ENCODE measurements around the gene HAT1.

Gene HAT1

DNA sequence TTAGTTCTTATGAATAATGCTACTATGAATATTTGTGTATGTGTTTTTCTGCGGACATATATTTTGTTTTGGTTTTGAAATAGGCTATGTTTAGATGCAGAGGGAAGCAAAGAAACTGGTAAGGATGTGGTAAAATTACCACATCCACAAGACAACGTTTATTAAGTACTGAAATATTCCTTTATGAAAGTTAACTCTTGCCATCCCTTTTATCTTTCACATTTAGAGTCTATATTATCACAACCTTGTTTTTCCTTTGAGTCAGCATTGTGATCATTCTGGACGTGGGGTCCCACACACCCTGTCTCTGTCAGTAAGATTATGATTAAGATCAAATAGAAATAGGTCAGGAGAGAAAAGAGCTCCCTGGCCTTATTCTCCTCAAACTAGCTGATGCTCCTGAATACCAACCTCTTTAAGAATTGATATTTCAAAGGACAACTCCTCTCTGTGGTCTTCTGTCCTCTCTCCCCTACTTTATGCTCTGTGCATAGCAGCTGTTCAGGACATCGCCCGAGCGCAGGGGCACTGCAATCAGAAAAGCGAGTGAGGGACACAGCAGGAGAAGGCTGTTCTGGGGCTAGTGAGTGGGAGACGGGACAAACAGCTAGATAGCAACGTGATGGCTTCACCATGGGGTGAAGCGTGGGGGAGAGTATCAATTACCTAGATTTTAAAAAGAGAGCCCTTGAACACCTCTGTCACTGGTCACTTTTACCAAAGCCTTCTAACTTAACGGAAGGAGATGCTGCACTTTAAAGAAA lies 89.7 kb downstream of the HAT1 start:
- TF ChIP-seq POLR2A (IDR thresholded peaks at IDR 0.05; ENCODE audit: low read length) (no peak), GATA1 (IDR thresholded peaks at IDR 0.05; ENCODE audit: low read depth, low read length) (no peak)
- no peak for DNase-seq

GRCh38 chr2:172012677-172013391 lies 90.6 kb downstream of the HAT1 start:
- no peak for TF ChIP-seq POLR2A (IDR thresholded peaks at IDR 0.05; ENCODE audit: low read length)
- TF ChIP-seq GATA1 (IDR thresholded peaks at IDR 0.05; ENCODE audit: low read depth, low read length), result no peak

GRCh38 chr2:172013396-172013795 lies 91.1 kb downstream of the HAT1 start:
- TF ChIP-seq GATA1 (IDR thresholded peaks at IDR 0.05; ENCODE audit: low read depth, low read length) (no peak), POLR2A (IDR thresholded peaks at IDR 0.05; ENCODE audit: low read length) (no peak)
- DNase-seq, result no peak

More at GRCh38 chr2:172012677-172013391, 90.6 kb downstream of the HAT1 start:
- no peak for DNase-seq

DNA sequence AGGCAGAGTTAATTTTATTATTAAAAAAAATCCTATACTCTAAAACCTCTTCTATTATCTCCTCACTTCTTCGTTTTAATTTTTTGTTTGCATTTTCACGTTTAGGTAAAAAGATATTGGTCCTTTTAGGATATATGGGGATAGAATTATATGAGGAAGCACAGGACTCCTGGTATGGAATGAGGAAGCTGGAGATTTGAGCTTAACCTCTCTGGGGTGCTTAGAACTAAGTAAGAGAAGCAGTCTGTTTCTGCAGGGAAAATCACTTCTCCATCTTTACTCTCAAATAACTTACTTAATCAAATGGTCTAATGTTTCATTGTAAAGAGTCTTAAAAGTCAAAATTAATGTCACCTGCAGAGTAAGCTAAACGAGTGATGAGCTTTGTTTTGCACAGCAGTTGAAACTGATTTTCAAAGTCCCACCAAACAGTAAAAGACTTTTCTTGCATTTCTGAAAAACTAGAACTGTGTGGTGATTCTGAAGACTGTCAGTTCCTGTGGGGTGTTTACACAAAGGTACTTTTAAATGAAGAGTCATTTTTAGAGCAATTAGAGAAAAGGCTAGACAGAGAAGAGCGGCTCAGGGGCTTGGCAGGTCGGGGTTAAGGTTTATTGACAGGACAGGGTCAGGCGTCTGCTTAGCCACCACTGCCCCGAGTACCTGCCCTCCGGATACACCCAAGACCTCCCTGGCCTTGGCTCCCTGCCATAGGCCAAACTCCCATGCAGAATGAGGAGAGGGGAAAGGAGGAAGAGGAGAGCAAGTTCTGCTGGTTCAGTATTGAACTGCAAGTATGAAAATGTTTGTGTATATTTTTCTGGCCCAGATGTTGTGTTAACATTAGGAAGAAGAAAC lies 99.0 kb downstream of the HAT1 start:
- DNase-seq, result no peak
- TF ChIP-seq GATA1 (IDR thresholded peaks at IDR 0.05; ENCODE audit: low read depth, low read length) (no peak), POLR2A (IDR thresholded peaks at IDR 0.05; ENCODE audit: low read length) (no peak)

- TF ChIP-seq GATA1 (IDR thresholded peaks at IDR 0.05; ENCODE audit: low read depth, low read length), result no peak
- TF ChIP-seq POLR2A (IDR thresholded peaks at IDR 0.05; ENCODE audit: low read length), result no peak
- DNase-seq, result no peak
Observed at GRCh38 chr2:172021955-172022354, 99.7 kb downstream of the HAT1 start.

DNA sequence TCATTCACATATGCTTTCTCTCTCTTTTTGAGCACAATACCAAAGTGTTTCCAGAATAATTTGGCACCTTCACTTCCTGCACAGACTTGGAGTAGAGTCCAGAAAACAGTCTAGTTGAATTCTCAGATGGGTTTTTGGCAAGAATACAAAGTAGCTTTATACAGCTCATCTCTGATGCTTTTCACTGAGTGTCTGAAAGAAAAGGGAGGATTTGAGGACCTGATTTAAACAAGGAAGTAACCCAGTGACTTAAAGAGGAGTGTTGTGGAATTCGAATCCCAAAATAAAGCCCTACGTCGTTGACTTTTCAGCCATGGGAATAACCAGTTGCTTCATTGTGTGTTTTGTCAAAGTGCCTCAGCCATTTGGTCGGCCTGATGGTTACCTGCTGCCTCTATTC lies 109.3 kb downstream of the HAT1 start:
- no peak for TF ChIP-seq GATA1 (IDR thresholded peaks at IDR 0.05; ENCODE audit: low read depth, low read length)
- no peak for TF ChIP-seq POLR2A (IDR thresholded peaks at IDR 0.05; ENCODE audit: low read length)
- DNase-seq, result no peak
